ENCODE results near the gene ZNF2.

DNA sequence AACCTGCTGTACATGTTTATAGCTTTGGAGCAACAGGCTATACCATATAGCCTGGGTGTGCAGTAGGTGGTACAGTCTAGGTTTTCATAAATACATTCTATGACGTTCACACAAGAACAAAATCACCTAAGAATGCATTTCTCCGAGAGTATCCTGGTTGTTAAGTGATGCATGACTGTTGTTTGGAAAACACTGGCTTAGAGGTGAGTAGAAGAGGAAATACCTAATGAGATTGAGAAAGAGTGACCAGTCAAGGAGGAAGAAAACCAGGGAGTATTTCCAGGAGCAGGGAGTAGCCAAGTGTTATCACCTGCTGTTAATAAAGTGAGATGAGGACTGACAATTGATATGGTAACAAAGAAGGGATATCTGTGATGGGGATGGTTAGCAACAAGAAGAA lies 38.8 kb downstream of the ZNF2 start:
- TF ChIP-seq CTCF (conservative IDR thresholded peaks at IDR 0.05; ENCODE audit: low read depth in 2 of 2), result no peak
- TF ChIP-seq EZH2 (IDR thresholded peaks at IDR 0.05; ENCODE audit: low read depth, unreplicated experiment), result no peak
- TF ChIP-seq, protein P1, sequence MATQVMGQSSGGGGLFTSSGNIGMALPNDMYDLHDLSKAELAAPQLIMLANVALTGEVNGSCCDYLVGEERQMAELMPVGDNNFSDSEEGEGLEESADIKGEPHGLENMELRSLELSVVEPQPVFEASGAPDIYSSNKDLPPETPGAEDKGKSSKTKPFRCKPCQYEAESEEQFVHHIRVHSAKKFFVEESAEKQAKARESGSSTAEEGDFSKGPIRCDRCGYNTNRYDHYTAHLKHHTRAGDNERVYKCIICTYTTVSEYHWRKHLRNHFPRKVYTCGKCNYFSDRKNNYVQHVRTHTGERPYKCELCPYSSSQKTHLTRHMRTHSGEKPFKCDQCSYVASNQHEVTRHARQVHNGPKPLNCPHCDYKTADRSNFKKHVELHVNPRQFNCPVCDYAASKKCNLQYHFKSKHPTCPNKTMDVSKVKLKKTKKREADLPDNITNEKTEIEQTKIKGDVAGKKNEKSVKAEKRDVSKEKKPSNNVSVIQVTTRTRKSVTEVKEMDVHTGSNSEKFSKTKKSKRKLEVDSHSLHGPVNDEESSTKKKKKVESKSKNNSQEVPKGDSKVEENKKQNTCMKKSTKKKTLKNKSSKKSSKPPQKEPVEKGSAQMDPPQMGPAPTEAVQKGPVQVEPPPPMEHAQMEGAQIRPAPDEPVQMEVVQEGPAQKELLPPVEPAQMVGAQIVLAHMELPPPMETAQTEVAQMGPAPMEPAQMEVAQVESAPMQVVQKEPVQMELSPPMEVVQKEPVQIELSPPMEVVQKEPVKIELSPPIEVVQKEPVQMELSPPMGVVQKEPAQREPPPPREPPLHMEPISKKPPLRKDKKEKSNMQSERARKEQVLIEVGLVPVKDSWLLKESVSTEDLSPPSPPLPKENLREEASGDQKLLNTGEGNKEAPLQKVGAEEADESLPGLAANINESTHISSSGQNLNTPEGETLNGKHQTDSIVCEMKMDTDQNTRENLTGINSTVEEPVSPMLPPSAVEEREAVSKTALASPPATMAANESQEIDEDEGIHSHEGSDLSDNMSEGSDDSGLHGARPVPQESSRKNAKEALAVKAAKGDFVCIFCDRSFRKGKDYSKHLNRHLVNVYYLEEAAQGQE (IDR thresholded peaks at IDR 0.05; ENCODE audit: unreplicated experiment), result no peak
- TF ChIP-seq EZH2phosphoT487 (IDR thresholded peaks at IDR 0.05; ENCODE audit: unreplicated experiment), result no peak
- TF ChIP-seq POLR2AphosphoS5 (IDR thresholded peaks at IDR 0.05; ENCODE audit: low read depth), result no peak
- TF ChIP-seq, protein P2, sequence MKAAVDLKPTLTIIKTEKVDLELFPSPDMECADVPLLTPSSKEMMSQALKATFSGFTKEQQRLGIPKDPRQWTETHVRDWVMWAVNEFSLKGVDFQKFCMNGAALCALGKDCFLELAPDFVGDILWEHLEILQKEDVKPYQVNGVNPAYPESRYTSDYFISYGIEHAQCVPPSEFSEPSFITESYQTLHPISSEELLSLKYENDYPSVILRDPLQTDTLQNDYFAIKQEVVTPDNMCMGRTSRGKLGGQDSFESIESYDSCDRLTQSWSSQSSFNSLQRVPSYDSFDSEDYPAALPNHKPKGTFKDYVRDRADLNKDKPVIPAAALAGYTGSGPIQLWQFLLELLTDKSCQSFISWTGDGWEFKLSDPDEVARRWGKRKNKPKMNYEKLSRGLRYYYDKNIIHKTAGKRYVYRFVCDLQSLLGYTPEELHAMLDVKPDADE (IDR thresholded peaks at IDR 0.05), result no peak
- no peak for TF ChIP-seq JUNB (IDR thresholded peaks at IDR 0.05; ENCODE audit: unreplicated experiment)
- TF ChIP-seq ZNF462 (CRISPR knock-in tag; IDR thresholded peaks at IDR 0.05), result no peak
- TF ChIP-seq NANOG (IDR thresholded peaks at IDR 0.05; ENCODE audit: borderline replicate concordance), result no peak
